Mesenteric fat pad (tissue), 1 donor: ENCODE results near the gene ACMSD. TPM values are rescaled to one million over a fixed set of nuclear protein-coding genes. Genes with fewer than 3 reads are reported as not detected.
A peak's percentile ranks its signal among the peaks of the same experiment; 100 is the strongest.
"Not testable (repeated sequence)": the region's sequence is repeated elsewhere in the genome, so short reads cannot be mapped to it uniquely, and the experiment has no call there.

Experiments used
- DNase-seq: peaks from one replicate; pipeline ENCODE4 v3.0.0-alpha.2; 2020; ENCODE audit warnings: low spot score
- total RNA-seq: library from RNA; stranded (reverse); fragmentation: NEBNext Ultra II Directional; extraction: Animal tissue kit (Norgen Biotek cat#: 25700); gene quantifications from one replicate; pipeline ENCODE4 v1.2.1, GENCODE V29; 2021
- donor health status: DM: yes; HTN: yes; CAD: no.

ACMSD gene
- total RNA-seq, 1 donor from 2014 or later: not detected

DNA sequence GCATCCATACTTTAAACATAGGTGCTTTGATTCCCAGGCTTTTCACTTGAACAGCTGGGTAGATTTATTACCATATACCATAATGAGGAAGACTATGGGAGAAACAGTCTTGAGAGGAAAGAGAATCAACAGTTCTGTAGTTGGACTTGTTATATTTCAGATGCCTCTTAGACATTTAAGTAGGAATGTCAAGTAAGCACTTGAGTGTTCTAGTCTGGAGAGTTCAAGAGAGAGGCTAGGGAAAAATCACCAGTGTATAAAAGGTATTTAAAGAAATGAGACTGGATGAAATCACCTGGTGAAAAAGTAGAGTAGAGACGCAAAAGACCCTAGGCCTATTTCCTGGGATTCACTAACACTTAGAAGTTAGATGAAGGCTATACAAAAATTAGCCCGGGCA, 66.8 kb downstream of the ACMSD start:
- DNase-seq: no peak

DNA sequence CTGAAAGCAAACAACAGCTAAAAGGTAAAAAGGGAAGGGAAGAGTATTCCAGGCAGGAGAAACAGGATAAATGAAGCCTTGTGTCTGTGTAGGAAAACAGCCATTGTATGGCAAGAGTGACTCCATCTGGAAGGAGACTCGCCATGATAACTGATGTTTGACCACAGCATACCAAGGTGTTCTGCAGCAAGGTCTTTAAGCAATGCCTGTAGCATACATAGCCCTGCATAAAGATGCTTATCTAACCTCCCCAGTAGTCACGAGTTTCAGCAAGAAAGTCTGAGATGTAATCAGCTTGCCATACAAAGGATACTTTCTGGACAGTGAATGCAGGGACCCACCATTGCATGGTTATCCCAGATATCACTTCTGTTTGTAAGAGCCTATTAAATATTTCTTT, 68.3 kb downstream of the ACMSD start:
- no peak for DNase-seq

DNA sequence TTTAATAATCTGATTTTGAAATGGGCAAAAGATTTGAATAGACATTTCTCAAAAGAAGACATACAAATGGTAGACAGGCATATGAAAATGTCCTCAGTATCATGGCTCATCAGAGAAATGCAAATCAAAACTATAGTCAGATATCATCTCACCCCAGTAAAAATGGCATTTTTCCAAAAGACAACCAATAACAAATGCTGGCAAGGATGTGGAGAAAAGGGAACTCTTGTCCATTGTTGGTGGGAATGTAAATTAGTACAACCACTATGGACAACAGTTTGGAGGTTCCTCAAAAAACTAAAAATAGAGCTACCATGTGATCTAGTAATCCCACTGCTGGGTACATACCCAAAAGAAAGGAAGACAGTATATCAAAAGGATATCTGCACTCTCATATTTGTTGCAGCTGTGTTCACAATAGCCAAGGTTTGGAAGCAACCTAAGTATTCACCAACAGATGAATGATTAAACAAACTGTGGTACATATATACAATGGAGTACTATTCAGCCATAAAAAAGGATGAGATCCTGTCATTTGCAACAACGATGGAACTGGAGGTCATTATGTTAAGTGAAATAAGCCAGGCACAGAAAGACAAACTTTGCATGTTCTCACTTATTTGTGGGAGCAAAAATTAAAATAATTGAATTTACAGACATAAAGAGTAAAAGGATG, 69.2 kb downstream of the ACMSD start:
- not testable (repeated sequence) for DNase-seq

DNA sequence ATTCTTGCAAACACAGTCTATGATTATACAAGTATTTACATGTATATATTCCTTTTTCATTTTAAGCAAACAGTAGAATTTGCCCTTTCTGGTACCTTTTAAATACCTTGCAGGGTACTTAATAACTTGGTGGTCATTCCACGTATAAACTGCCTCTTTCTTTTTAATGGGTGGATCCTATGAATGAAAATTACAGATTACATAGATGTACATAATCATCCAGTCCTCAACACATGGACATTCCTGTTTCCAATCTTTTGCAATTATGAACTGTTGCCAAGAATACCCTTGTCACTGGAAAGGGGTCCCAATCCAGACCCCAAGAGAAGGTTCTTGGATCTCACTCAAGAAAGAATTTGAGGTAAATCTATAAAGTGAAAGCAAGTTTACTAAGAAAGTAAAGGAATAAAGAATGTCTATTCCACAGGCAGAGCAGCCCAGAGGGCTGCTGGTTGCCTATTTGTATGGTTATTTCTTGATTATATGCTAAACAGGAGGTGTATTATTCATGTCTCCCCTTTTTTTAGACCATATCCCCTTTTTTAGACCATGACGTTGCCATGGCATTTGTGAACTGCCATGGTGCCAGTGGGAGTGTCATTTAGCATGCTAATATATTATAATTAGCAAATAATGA, 72.5 kb downstream of the ACMSD start:
- DNase-seq: no peak

DNA sequence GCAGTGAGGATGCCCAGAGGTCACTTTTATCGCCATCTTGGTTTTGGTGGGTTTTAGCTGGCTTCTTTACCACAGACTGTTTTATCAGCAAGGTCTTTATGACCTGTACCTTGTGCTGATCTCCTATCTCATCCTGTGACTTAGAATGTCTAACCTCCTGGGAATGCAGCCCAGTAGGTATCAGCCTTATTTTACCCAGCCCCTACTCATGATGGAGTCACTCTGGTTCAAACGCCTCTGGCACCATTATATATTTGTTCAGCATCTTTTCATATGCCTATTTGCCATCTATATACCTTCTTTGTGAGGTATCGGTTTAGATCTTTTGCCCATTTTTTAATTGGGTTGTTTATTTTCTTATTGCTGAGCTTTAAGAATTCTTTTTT, 73.0 kb downstream of the ACMSD start:
- no peak for DNase-seq

DNA sequence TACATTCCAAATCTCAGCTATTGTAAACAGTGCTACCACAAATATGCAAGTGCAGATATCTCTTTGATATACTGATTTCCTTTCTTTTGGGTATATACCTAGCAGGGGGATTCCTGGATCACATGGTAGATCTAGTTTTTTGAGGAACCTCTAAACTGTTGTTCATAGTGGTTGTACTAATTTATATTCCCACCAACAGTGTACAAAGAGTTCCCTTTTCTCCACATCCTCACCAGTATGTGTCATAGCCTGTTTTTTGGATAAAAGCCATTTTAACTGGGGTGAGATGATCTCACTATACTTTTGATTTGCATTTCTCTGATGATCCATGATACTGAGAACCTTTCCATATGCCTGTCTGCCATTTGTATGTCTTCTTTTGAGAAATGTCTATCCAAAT, 73.9 kb downstream of the ACMSD start:
- DNase-seq: no peak

DNA sequence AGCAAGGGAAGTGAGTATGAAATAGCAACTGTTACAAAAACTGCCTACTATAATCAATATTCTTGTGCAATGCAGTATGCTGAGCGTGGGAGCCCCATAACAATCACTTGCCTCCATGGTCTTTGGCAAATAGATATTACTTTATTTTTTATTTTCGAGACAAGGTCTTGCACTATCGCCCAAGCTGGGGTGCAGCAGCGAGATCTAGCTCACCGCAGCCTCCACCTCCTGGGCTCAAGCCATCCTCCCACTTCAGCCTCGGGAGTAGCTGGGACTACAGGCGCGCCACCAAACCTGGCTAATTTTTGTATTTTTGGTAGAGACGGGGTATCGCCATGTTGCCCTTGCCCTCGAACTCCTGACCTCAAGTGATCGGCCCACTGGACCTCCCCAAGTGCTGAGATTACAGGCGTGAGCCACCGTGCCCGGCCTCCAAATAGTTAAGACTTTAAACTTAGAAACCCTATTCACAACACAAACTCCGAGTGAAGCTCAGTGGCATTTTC, 79.0 kb downstream of the ACMSD start:
- no peak for DNase-seq

DNA sequence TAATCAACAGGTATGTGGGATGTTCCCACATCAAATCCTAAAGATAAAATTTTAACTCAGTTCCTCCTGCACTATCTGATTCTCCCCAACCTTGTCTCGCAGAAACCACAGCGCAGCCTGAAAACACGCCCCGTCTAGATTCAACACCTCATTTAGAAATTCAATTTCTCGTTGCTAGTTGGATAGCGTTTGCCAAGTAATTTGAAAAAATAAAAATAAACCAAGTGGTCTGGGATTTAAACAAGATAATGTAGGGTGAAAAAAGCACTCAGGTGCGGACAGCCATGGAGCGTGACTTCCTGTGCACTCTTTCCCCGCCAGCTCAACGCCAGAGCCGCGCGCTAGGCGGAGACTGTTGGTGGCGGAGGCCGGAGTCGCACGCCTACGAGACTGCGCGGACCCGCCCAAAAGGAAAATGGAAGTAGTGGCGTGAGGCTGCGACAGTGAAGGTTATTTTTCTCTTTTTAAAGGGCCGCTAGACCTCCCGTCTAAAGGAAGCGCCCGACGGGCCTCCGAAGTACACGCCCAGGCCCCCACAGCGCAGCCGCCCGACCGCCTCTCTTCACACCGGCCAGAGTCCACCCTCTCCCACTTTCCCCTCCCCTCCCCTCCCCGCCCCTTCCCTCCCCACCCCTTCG, 79.6 kb downstream of the ACMSD start:
- no peak for DNase-seq

DNA sequence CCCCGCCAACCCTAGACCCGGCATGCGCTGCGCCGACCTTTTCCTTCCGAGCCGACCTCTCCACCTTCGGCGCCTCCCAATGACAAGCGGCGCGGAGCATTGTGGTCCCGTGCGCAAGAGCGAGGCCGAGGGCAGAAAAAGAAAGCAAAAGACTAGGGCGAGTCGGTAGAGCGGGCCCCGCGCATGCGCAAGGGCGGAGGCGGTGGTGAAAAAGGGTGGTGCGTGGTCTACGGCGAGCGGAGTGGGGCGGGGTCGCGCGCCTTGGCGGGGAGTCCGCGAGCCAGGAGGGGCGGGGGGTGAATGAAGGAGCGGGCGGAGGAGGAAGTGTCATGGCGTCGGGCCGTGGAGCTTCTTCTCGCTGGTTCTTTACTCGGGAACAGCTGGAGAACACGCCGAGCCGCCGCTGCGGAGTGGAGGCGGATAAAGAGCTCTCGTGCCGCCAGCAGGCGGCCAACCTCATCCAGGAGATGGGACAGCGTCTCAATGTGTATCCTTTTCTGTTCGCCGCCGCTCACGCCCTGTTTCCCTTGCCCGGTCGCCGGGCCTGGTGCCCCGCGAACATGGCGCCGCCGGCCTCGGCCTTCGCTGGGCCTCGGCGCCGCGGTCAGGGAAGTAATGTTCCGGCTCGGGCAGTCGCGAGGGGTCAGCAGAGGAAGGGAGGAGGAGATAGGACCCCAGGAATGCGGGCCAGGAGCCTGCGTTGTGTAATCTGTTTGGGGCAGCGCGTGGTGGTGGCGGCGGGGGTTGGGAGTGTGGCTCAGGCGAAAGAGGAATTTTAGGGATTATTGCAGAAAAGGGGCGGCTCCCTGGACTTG, 80.3 kb downstream of the ACMSD start, which contains the start of gene CCNT2:
CCNT2 (plus strand) TSS at position 297 of the 815 bp plus-strand sequence; CDS start at position 330, 33 bp downstream.
- DNase-seq: peak; percentile 100

DNA sequence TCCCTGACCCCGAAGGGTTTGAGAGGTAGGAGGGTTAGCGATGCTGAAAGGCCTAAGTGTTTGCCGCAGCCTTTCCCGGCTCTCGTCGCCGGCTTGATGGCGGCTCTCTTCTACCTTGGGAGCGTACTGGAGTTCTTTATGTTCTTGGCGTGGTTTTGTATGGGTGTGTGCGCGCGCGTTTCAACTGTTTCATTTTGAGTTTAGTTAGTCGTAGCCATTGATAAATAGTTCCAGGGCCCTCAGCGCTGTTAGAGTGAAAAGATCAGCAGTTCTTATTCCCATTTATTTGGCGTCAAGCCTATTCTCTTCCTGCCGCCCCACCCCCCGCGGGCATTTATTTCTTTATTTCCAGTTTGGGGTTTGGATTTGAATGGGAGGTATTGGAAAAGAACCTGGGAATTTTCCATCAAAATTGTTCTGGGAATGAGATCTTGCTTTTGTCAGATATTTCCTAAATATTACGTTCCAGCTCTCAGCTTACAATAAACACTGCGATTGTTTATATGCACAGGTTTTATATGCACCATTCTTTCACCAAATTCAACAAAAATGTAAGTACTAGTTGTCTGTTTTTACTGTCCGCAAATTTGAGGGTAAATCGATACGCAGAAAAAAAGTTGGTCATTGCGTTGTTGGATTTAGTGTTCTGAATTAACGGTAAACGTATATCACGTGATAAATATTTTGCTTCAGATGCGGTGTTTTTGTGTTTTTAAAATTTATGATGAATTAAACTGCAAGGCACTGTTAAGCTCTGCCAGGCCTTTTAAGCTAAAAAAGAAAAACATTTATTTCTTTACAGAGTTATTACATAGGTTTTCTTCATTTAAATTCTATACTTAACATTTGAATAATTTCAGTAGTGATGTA, 81.2 kb downstream of the ACMSD start:
- DNase-seq: peak; percentile 90

DNA sequence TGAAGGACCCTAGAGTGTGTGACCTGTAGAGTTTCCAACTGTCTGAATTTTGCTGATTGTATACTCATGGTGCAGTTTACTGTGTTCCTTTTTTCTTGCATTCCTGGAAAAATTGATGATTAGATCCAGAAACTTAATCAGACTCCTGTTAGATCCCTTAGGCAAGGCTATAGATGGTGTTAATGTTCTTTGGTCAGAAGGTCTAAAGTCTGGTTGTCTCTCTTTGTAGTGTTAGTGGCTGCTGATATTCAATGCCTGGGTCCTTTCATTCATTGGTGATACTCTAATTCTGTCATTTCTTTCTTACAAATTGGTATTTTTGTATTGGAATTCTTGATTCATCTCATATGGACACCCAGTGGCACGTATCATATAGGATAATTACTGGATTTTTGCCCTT, 86.5 kb downstream of the ACMSD start:
- no peak for DNase-seq

DNA sequence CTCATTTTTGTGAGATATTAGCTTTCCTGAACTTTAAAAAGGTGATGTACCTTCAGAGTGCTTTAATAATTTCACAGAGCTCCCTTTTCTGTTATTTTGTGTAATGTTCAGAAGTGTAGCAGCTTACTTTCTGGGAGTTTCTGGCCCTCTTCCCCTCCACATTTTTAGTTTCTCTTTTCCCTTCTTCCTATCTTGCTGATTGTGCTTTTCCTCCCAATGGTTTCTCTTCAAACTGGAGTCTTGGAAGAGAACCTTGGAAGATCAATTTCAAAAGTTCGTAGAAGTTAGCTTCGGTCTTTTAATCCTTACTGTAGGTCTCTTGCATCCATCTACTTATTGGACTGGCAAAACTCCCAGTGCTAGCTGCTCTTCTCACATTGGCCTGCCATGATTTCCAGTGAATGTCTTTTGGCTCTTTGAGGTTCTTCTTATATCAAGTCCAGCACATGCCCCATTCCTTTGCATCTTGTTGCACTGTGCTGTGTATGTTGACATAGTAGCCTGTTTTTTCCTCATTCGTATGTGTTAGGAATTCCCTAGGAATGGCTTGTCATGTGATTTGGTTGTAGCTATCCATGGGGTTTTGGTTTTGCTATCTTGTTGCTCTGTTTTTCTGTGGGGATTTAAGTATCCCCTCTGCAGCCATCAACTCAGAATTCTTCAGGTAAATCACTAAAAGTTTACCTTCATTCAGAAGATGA, 88.0 kb downstream of the ACMSD start:
- DNase-seq: no peak

DNA sequence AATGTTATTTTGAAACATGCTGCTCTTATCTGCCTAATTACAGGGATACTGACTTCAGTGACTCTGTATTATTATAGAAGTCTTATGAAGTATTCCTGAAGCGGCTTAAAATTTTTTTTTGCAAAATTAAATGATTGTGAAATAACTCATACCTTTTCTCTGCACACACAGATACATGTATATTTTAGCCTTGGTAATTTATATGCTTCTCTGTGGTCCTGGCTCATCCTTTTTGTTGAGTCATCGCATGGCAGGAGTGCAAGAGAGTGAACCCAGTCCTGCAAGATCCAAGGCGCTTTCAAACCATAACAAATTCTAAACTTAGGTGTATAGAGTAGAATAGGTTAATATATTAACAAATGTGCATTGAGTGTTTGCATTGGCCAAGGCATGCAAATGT, 88.8 kb downstream of the ACMSD start:
- no peak for DNase-seq

DNA sequence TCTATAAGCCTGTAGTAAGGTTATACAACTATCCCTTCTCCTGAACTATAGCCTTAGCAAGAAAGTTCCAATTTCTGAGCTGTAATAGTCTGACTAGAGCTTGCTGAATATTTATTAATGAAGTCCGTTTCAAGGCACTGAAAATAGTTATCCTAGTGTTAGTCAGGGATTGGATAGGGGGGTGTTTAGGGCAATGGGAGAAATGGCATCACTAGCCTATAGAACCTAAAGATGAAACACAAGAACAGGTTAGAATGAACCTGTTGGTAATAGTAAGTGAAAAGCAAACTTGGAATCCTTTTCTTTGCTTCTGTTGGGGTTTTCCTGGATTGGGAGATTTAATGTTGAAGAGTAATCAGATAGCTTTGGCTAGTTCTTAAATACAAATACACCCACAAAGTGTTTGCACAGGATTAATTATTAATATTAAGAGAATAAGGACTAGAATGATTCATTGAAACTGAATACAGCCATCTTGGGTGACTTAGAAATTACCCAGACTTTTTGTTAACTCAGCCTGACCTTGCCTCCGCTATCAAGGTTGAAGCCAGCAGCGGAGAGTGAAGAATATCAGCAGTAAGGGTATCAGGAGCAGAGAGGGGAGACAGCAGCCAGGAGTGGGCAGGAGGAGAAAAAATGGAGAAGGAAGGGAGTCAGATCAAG, 94.6 kb downstream of the ACMSD start:
- no peak for DNase-seq

DNA sequence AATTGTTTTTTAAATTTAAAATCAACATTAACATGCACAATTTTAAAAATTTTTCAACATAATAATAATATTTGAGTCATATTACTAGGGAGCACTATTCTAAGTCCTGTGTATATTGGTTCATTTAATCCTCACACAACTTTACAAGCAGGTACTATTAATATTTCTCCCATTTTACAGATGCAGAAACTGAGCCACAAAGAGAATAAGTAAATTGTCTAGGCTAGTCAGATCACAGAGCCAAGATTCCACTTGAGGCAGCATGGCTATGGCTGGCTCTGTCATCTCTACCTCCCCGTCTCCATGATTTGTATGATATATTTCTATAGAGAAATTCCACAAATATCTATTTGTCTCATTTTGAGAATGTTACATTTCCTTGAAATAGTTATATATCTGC, 95.3 kb downstream of the ACMSD start:
- DNase-seq: no peak

DNA sequence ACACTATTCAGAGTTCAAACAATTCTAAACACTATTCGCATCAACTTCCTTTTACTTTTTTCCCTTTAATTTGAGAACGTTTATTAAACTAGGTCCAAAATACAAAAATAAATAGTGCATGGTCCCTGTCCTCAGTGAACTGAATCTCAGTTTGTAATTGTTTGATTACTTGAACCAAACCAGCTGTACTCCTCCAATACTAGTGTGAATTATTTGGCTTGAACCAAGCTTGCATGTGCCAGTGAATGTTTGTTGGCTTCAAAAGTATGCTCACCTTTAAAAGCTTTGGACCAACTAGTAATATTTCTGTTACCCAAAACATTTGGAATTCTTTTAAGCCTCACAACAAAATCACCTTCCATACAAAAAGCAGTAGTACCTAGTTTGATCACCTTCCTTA, 95.7 kb downstream of the ACMSD start:
- DNase-seq: no peak

DNA sequence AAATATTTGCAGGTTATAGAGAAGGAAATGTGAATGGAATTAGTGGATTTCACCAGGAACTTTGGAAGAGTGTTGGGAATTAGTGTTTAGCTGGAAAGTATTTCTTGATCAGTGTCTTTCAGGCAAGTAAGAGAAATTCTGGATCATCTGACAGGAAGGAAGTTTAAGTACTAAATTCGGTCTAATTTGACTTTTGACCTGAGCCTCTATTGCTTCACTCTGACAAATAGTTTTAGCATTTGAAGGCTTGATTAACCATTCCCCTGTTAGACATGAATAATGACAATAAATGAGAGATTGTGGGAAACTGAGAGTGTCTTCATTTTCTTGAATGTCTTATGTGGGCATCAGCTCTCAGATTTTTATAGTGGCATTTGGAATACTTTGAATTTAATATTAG, 96.2 kb downstream of the ACMSD start:
- no peak for DNase-seq

DNA sequence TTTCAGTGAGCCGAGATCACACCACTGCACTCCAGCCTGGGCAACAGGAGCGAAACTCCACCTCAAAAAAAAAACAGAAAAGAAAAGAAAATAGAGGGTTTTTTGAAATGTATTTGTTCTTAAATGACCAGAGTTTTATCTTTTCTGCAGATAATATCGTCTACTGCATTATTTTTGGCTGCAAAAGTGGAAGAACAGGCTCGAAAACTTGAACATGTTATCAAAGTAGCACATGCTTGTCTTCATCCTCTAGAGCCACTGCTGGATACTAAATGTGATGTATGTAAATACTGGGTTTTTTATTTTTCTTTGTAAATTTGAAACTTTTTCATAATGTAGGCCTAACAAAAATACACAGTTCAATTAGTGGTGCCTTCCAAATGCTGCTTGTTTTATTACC, 98.3 kb downstream of the ACMSD start:
- DNase-seq: no peak

DNA sequence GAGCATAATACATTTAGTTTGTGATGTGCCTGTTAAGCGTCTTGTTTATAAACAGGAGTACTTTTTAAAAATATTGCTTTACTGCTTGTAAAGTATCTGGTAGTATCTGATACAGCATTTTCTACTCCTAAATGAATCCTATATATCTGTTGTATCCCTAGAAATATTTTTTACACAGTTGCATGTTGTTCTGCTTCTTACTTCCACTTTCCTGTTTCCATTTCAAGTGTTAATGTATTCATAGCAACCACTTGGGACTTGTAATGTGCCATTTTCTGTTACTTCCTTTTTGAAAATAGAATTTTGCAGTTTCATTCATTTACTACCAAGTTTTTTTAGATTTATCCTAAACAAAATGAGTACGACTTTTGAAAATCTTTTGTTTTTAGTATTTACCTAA, 105.1 kb downstream of the ACMSD start:
- no peak for DNase-seq
